H1 (cell line): ENCODE measurements around the gene GIGYF2.

Experiments used
- CTCF ChIP-seq, 3 experiments: IDR thresholded peaks; 1 replicate in 2 of 3; 2 replicates in 1 of 3; pipeline versions ENCODE4 v1.5.1 to v1.6.1; 2011; ENCODE audit warnings: low read length in 3 of 3, mild to moderate bottlenecking in 3 of 3, inconsistent platforms in 2 of 3, low read depth in 1 of 3, moderate library complexity in 1 of 3; ENCODE audit not compliant: insufficient read depth in 1 of 3; ENCODE audit errors: control extremely low read depth in 1 of 3
- EZH2 ChIP-seq: fragments of 200-600 bp; sonication (generic); IDR thresholded peaks from 2 replicates; pipeline ENCODE4 v1.7.1; 2012; ENCODE audit warnings: low read depth, mild to moderate bottlenecking, moderate library complexity, low read length, inconsistent platforms; ENCODE audit not compliant: severe bottlenecking
- GABPA ChIP-seq: IDR thresholded peaks from 2 replicates; pipeline ENCODE4 v1.6.1; 2011; ENCODE audit warnings: mild to moderate bottlenecking, low read length, moderate library complexity, borderline replicate concordance; ENCODE audit not compliant: insufficient read depth
- JUN ChIP-seq: IDR thresholded peaks from 2 replicates; pipeline ENCODE4 v1.6.1; 2011; ENCODE audit warnings: low read depth, mild to moderate bottlenecking, improper control_type of control experiment, low read length
- POLR2AphosphoS5 ChIP-seq: IDR thresholded peaks from 2 replicates; pipeline ENCODE4 v1.6.1; 2011; ENCODE audit warnings: low read depth, low read length
- SIN3A ChIP-seq, 2 experiments: IDR thresholded peaks in 1 of 2; conservative IDR thresholded peaks in 1 of 2; 2 replicates each; pipeline ENCODE4 v1.6.1; 2011 to 2012; ENCODE audit warnings: low read length in 2 of 2, improper control_type of control experiment in 1 of 2, low read depth in 1 of 2, mild to moderate bottlenecking in 1 of 2
- SP2 ChIP-seq: IDR thresholded peaks from 2 replicates; pipeline ENCODE4 v1.6.1; 2012; ENCODE audit warnings: mild to moderate bottlenecking, low read length, inconsistent platforms
- SUZ12 ChIP-seq: fragments of 200-600 bp; sonication (generic); IDR thresholded peaks from 2 replicates; pipeline ENCODE4 v1.6.1; 2012; ENCODE audit warnings: mild to moderate bottlenecking, inconsistent platforms, low read length, moderate library complexity, mixed read lengths
- TAF1 ChIP-seq: IDR thresholded peaks from 2 replicates; pipeline ENCODE4 v1.6.1; 2011; ENCODE audit warnings: mild to moderate bottlenecking, low read depth, low read length
- TEAD4 ChIP-seq: IDR thresholded peaks from 2 replicates; pipeline ENCODE4 v1.6.1; 2012; ENCODE audit warnings: low read depth, low read length, inconsistent platforms, mixed read lengths
- ZNF274 ChIP-seq: IDR thresholded peaks from 2 replicates; pipeline ENCODE4 v1.7.0; 2012; ENCODE audit warnings: low read length, borderline replicate concordance; ENCODE audit errors: extremely low read depth

- TF ChIP-seq ZNF274 (no peak), EZH2 (no peak), POLR2AphosphoS5 (no peak), TEAD4 (no peak), CTCF (IDR thresholded peaks at IDR 0.05; ENCODE audit: control extremely low read depth in 1 of 3, insufficient read depth in 1 of 3, low read depth in 1 of 3, low read length in 3 of 3) (no peak), SUZ12 (no peak), GABPA (no peak), TAF1 (no peak), SIN3A (conservative IDR thresholded peaks at IDR 0.05 in 1 of 2, IDR thresholded peaks at IDR 0.05 in 1 of 2; ENCODE audit: low read depth in 1 of 2, low read length in 2 of 2) (no peak), SP2 (no peak), JUN (no peak)
These were observed 29.0 kb upstream of the GIGYF2 start for GRCh38 chr2:232667989-232668583.
